Stimulated activated CD4-positive, alpha-beta T cell treated with anti-CD3 and anti-CD28 coated beads, Interleukin-4, amount 100 ng/mL, for 48 hours (primary cell): ENCODE data around the gene MT1E.

Experiments
- DNase-seq, 2 donors: peaks; one replicate each; pipeline ENCODE4 v3.0.0-alpha.2; 2020; ENCODE audit warnings: low read depth in 2 of 2

MT1E gene

GRCh38 chr16:56626685-56627084 lies 1.1 kb downstream of the MT1E start:
- no peak for DNase-seq

GRCh38 chr16:56628486-56629350 lies 3.1 kb downstream of the MT1E start:
- no peak for DNase-seq

GRCh38 chr16:56629531-56629930 lies 4.0 kb downstream of the MT1E start:
- no peak for DNase-seq

- no peak for DNase-seq
These were observed 4.6 kb downstream of the MT1E start for GRCh38 chr16:56630134-56630533.

- DNase-seq = no peak
These were observed 5.6 kb downstream of the MT1E start for GRCh38 chr16:56631197-56631596.

- DNase-seq = no peak
These were observed 6.2 kb downstream of the MT1E start for GRCh38 chr16:56631832-56632155.

GRCh38 chr16:56632156-56632847 lies 6.7 kb downstream of the MT1E start, which contains the start of gene MT1M:
MT1M (plus strand) TSS chr16:56632659; CDS start chr16:56632732, 73 bp downstream.
- no peak for DNase-seq

- DNase-seq = no peak
These were observed 7.3 kb downstream of the MT1E start for GRCh38 chr16:56632848-56633365.

GRCh38 chr16:56633535-56633934 lies 8.0 kb downstream of the MT1E start:
- no peak for DNase-seq

GRCh38 chr16:56634715-56635440 lies 9.3 kb downstream of the MT1E start:
- DNase-seq = no peak

GRCh38 chr16:56635441-56635967 lies 9.9 kb downstream of the MT1E start:
- no peak for DNase-seq

GRCh38 chr16:56636616-56637413 lies 11.2 kb downstream of the MT1E start:
- no peak for DNase-seq

GRCh38 chr16:56637814-56638750 lies 12.5 kb downstream of the MT1E start, which contains the start of gene MT1A:
MT1A (plus strand) TSS chr16:56638666; CDS start chr16:56638739, 73 bp downstream.
- DNase-seq = no peak

GRCh38 chr16:56639045-56639444 lies 13.5 kb downstream of the MT1E start:
- no peak for DNase-seq

- DNase-seq = no peak
These were observed 14.5 kb downstream of the MT1E start for GRCh38 chr16:56640076-56640475.

- no peak for DNase-seq
These were observed 15.6 kb downstream of the MT1E start for GRCh38 chr16:56641166-56641565.

- DNase-seq = peak; percentile 68 to 79
These were observed 17.6 kb downstream of the MT1E start for GRCh38 chr16:56643080-56643778.

GRCh38 chr16:56643833-56644232 lies 18.3 kb downstream of the MT1E start:
- DNase-seq = no peak

GRCh38 chr16:56645311-56645710 lies 19.7 kb downstream of the MT1E start:
- DNase-seq = no peak
